Amniotic stem cell (primary cell): ENCODE measurements around the gene CETP.

Experiments
- DNase-seq: peaks from one replicate; lab custom pipeline; 2025; lab: John Stamatoyannopoulos, UW

Gene CETP, protein sequence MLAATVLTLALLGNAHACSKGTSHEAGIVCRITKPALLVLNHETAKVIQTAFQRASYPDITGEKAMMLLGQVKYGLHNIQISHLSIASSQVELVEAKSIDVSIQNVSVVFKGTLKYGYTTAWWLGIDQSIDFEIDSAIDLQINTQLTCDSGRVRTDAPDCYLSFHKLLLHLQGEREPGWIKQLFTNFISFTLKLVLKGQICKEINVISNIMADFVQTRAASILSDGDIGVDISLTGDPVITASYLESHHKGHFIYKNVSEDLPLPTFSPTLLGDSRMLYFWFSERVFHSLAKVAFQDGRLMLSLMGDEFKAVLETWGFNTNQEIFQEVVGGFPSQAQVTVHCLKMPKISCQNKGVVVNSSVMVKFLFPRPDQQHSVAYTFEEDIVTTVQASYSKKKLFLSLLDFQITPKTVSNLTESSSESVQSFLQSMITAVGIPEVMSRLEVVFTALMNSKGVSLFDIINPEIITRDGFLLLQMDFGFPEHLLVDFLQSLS

DNA sequence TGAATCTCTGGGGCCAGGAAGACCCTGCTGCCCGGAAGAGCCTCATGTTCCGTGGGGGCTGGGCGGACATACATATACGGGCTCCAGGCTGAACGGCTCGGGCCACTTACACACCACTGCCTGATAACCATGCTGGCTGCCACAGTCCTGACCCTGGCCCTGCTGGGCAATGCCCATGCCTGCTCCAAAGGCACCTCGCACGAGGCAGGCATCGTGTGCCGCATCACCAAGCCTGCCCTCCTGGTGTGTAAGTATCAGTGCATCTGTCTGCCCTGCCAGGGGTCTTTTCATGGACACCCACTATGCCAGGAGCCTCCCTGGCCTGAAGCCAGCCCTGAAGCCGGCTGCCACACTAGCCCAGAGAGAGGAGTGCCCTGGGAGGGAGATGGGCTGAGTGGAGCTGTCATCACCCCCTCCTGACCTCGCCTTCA, at the start of gene CETP:
TSS of gene CETP (plus strand) at position 100 of the 431 bp plus-strand sequence. CDS start at position 130, 30 bp downstream.
- DNase-seq: no peak

DNA sequence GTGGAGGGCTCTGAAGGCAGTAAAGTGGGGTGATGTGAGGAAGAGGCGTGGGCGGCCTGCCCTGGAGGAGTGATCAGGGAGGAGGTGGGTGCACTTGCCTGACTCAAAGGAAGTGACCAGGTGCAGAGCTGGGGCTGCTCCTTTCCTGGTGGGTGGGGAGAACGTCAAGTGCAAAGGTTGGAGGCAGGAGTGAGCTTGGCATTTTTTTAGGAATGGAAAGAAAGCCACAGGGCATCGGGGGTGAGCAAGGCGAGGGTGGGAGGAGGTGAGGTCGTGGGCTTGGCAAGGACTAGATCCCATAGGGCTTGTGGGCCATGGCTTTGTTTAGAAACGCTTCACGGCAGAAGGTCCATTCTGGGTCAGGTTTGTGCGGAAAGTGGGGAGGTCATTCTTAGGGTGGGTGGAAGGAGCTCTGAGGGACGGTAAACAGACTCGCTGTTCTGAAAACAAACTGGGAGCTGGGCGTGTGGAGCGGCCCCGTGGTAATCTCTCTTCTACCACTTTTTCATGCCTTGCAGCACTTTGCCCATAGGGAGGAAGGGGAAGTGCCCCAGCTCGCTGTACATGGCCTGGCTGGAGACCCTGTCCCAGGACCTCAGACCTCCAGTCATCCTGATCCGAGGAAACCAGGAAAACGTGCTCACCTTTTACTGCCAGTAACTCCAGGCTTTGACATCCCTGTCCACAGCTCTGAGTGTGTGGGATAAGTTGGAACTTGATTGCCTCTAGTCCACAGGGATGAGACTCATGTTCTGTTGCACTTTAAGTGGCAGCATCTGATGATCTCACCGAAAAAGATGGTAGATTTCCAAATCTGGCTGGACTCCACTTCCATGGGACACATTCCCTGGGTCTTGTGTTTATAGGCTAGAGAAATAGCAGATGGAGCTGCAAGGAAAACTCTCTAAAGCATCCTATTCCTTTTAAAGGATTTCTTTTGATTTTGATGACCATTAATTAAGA, 48.7 kb upstream of the CETP start:
- no peak for DNase-seq

GRCh38 chr16:56914896-56915295, 46.9 kb upstream of the CETP start:
- DNase-seq: no peak

- no peak for DNase-seq
Measured at GRCh38 chr16:56915336-56916119, 46.2 kb upstream of the CETP start.

GRCh38 chr16:56916571-56917403, 45.0 kb upstream of the CETP start:
- DNase-seq: no peak

DNA sequence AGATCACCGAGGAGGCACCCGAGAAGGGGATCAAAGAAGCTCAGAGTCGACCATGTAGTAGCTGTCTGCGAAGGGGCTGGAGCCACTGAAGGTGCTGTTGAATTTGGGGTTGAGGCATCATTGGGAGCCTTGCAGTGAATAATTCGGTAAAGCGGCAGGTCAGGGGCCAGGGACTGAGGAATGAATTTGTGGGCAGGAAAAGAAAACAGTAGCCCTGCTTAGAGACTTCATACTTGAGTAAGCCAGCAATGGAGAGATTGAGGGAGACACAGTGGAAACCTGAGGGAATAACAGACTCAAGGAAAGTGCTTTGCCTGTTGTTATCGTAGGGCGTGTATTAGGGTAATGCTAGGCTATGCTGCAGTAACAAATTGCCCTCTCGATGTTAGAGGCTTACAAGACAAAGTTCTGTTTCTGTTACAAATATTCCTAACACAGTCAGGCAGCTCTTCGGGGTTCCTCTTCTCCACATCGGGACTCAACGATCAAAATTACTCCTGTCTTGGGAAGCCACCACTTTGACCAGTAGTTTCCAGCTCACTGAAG, 43.2 kb upstream of the CETP start:
- DNase-seq: no peak

- no peak for DNase-seq
Measured at GRCh38 chr16:56919099-56919800, 42.5 kb upstream of the CETP start.

GRCh38 chr16:56921571-56921970, 40.2 kb upstream of the CETP start:
- no peak for DNase-seq

DNA sequence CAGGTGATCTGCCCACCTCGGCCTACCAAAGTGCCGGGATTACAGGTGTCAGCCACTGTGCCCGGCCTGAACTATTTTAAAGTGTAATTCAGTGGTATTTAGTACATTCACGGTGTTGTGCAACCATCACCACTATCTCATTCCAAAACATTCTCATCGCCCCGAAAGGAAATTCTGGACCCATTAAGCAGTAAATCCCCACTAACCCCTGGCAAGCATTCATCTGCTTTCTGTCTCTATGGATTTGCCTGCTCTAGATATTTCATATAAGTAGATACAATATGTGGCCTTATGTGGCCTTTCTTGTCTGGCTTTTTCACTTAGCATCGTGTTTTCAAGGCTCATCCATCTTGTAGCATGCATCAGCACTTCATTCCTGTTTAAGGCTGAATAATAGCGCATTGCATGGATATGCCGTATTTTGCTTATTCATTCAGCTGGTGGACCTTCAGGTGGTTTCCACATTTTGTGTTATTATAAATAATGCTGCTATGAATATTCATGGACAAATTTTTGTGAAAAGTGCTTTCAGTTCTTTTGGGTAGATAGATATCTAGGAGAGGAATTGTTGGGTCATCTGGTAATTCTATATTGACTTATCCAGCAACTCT, 38.2 kb upstream of the CETP start:
- no peak for DNase-seq

DNA sequence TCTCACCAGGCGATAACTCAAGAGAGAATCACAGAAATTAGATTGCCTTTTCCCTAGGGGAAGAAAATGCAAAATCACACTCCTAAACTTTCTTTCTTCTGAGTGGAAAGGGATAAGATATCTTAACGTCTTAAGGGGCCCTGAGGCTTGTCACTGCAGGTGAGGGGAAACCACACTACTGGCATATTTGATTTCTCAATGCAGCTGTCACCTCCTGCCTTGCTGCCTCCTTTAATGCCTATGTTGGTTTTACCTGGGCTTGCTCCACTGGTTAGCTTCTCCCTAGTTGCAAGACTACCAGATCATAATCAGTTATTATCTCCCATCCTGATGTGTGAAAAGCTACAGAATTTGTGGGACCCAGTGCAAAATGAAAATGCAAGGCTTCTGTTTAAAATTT, 34.3 kb upstream of the CETP start:
- no peak for DNase-seq

- DNase-seq: no peak
Measured at GRCh38 chr16:56929639-56930038, 32.1 kb upstream of the CETP start.

GRCh38 chr16:56930486-56931270, 31.1 kb upstream of the CETP start:
- no peak for DNase-seq

DNA sequence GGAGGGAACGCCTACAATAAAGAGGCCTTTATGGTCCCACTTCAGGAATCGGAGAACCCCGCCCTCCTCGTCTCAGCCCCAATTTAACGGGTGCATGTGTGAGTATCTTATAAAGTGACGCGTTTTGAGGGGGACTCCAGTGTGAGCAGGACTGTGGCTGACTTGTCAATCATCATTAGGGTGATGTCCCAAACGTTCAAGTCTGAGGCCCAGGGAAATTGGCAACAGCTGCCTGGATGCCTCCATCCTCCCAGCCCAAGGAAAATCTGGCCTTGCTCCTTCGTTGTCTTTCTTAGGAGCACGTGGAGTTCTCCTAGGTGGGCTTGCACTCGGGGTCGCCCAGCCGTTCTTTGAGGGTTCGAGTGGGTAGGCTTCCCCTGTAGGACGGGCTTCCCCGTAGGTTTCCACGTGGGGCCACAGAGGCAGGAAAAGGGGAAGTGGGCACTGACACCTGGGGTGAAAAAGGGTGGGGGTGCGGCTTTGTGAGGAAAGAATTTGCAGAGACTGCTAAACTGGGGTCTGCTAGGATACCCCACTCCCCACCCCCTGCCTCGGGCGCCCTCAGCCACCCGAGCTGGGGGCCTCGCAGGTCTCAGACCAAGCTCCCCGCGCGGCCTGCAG, 30.4 kb upstream of the CETP start:
- DNase-seq: no peak

DNA sequence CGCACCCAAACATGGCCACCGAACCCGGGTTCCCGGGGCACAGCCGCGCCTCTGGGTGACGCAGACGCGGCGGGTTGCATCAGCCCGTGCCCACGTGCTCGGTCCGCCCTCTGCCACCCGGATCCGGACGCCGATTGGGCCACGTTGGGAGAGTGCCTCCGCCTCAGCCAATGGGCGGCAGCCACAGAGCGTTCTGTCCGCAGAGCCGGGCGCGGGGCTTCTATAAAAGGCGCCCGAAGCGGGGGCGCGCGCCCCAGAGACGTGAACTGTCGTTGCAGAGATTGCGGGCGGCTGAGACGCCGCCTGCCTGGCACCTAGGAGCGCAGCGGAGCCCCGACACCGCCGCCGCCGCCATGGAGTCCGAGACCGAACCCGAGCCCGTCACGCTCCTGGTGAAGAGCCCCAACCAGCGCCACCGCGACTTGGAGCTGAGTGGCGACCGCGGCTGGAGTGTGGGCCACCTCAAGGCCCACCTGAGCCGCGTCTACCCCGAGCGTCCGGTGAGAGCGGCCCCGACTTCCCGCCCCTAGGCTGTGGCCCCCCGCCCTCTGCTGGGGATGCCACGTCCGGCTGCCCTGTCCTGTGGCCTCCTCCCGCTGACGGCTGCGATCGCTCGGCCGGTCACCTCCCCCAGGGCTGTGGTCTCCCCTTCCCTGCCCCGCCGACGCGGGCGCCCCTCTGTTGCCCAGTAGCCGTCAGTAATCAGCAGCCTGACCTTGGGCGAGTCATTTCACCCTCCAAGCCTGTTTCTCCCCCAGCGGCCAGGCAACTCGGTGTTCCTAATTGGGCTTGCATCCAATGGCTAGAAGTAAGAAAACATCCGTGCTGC, 29.6 kb upstream of the CETP start, which contains the start of gene HERPUD1:
TSS of gene HERPUD1 (plus strand) at position 251 of the 829 bp plus-strand sequence. CDS start at position 354, 103 bp downstream.
- DNase-seq: peak; percentile 90

GRCh38 chr16:56932721-56933619, 28.8 kb upstream of the CETP start:
- peak; percentile 46 for DNase-seq
